ENCODE measurements around the gene TRAPPC5. TPM values are rescaled to one million over a fixed set of nuclear protein-coding genes. Genes with fewer than 3 reads are reported as not detected.

TRAPPC5 gene
- total RNA-seq, 4 donors from 2014 or later, result 63.0 to 144 (median 103) TPM

DNA sequence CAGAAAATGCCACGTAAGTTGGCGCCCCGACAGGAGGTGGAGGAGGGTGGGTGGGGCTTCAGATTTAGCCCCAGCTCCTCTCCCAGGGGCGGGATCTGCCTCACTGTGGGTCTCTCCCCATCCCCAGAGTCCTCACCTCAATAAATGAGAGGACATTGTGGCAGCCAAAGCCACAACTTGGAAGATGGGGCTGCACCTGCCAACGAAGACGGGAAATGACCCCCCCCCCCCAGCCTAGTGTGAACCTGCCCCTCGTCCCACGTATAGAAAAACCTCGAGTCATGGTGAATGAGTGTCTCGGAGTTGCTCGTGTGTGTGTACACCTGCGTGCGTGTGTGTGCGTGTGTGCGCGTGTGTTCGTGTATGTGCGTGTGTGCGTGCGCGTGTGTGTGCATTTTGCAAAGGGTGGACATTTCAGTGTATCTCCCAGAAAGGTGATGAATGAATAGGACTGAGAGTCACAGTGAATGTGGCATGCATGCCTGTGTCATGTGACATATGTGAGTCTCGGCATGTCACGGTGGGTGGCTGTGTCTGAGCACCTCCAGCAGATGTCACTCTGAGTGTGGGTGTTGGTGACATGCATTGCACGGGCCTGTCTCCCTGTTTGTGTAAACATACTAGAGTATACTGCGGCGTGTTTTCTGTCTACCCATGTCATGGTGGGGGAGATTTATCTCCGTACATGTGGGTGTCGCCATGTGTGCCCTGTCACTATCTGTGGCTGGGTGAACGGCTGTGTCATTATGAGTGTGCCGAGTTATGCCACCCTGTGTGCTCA is 1.5 kb upstream of the TRAPPC5 start:
- Histone ChIP-seq H3K4me1 (peaks cover 35% of the 10 kb centered on the region), H3K27ac (no peak overlapping the region), H3K36me3 (peaks cover 22% of the 10 kb centered on the region), H3K4me3 (no peak overlapping the region), H3K9me3 (no peaks in the 10 kb centered on the region), H3K27me3 (peaks cover 16% of the 10 kb centered on the region)
- DNase-seq (ENCODE audit: low spot score in 2 of 2), result no peak
- no peak for TF ChIP-seq POLR2A (IDR thresholded peaks at IDR 0.05)
- TF ChIP-seq, protein P1, sequence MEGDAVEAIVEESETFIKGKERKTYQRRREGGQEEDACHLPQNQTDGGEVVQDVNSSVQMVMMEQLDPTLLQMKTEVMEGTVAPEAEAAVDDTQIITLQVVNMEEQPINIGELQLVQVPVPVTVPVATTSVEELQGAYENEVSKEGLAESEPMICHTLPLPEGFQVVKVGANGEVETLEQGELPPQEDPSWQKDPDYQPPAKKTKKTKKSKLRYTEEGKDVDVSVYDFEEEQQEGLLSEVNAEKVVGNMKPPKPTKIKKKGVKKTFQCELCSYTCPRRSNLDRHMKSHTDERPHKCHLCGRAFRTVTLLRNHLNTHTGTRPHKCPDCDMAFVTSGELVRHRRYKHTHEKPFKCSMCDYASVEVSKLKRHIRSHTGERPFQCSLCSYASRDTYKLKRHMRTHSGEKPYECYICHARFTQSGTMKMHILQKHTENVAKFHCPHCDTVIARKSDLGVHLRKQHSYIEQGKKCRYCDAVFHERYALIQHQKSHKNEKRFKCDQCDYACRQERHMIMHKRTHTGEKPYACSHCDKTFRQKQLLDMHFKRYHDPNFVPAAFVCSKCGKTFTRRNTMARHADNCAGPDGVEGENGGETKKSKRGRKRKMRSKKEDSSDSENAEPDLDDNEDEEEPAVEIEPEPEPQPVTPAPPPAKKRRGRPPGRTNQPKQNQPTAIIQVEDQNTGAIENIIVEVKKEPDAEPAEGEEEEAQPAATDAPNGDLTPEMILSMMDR (IDR thresholded peaks at IDR 0.05), result no peak
- 37% methylated on average over 19 of the region's 30 CpGs for WGBS

DNA sequence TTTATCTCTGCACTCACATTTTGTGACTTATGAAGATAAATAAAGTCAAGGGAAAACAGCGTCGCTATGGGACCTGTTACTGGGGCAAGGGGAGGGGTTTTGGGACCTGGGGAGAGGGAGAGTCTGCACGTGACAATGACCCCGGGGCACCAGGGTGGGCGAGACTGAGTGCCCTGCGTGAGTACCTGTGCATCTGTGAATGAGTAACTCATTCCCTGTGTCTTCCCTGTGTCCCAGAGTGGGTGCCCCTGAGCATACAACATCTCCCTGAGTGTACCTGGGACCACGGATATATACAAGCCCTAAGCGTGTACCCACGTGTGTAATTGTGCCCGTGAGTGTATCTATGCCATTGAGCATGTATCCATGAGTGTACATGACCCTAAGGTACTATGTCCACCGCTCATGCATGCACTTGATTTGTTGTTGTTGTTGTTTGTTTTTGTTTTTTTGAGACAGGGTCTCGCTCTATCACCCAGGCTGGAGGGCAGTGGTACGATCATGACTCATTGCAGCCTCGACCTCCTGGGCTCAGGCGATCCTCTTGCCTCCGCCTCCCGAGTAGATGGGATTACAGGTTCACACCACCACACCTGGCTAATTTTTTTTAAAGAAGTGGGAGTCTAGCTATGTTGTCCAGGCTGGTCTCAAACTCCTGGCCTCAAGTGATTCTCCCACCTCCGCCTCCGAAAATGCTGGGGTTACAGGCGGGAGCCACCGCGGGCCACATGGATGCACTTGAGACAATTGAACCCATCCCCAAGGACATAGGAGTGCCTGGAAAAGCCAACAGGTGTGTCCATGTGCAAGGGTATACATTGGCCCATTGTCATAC is 645 bp upstream of the TRAPPC5 start:
- no peak overlapping the region for H3K27ac ChIP-seq
- H3K9me3 ChIP-seq, result no peaks in the 10 kb centered on the region
- TF ChIP-seq, protein P1 (IDR thresholded peaks at IDR 0.05), result no peak
- no peak for TF ChIP-seq POLR2AphosphoS5 (IDR thresholded peaks at IDR 0.05)
- TF ChIP-seq POLR2A (IDR thresholded peaks at IDR 0.05), result no peak
- TF ChIP-seq EP300 (IDR thresholded peaks at IDR 0.05), result no peak
- peaks cover 27% of the 10 kb centered on the region for H3K36me3 ChIP-seq
- 63% methylated on average over 18 of the region's 22 CpGs for WGBS
- no peak for DNase-seq (ENCODE audit: low spot score in 2 of 2)
- H3K27me3 ChIP-seq, result peaks cover 16% of the 10 kb centered on the region
- peak overlapping the region; percentile 95 for H3K4me3 ChIP-seq
- peaks cover 31% of the 10 kb centered on the region for H3K4me1 ChIP-seq

DNA sequence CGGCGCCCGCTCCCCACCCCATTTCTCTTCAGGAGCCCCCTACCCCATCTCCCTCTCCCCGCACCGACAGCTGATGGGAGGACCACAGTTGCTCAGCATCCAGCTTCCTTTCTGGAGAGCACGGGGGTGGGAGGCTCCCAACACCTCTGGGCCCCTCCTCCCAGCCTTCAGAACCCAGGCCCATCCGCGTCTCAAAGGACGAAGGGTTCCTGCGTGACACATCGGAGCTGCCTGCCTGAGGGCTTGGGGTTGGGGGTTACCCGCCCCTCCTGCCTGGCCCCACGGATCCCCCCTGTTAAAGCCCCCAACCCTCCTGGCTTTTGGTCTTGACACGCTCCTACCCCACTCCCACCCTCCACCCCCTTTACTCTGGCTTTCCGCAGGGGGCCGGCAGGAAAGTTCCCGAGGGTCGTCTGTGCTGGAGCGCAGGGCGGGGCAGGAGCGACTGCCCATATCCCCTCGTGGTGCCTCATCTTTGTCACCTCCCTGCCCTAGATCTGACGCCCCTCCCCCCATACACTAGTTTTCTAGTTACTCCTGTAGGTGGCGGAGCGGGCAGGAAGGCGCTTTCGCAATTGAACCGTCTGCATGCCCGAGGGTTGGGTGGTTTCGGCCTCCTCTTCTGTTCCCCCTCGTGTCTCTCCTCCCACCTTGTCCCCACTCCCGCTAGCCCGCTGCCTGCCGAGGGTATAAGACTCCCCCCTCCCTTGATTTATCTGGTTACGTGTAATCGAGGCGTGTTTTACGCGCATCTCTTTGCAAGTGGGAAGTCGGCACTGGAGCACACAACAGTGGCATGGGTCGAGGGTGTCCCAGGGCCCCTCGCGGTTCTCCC is 924 bp downstream of the TRAPPC5 start:
- H3K9me3 ChIP-seq, result no peaks in the 10 kb centered on the region
- H3K27ac ChIP-seq, result peak overlapping the region; percentile 89
- DNase-seq (ENCODE audit: low spot score in 2 of 2), result peak; percentile 90 to 92
- TF ChIP-seq, protein P1 (IDR thresholded peaks at IDR 0.05), result peak; percentile 30 to 55
- no peak for TF ChIP-seq EP300 (IDR thresholded peaks at IDR 0.05)
- TF ChIP-seq POLR2A (IDR thresholded peaks at IDR 0.05), result no peak
- TF ChIP-seq POLR2AphosphoS5 (IDR thresholded peaks at IDR 0.05), result peak in 1 of 3 donors; percentile 47
- peaks cover 36% of the 10 kb centered on the region for H3K4me1 ChIP-seq
- H3K36me3 ChIP-seq, result peaks cover 27% of the 10 kb centered on the region
- peak overlapping the region; percentile 95 for H3K4me3 ChIP-seq
- WGBS, result 6% methylated on average over 39 of the region's 43 CpGs
- H3K27me3 ChIP-seq, result peaks cover 16% of the 10 kb centered on the region

DNA sequence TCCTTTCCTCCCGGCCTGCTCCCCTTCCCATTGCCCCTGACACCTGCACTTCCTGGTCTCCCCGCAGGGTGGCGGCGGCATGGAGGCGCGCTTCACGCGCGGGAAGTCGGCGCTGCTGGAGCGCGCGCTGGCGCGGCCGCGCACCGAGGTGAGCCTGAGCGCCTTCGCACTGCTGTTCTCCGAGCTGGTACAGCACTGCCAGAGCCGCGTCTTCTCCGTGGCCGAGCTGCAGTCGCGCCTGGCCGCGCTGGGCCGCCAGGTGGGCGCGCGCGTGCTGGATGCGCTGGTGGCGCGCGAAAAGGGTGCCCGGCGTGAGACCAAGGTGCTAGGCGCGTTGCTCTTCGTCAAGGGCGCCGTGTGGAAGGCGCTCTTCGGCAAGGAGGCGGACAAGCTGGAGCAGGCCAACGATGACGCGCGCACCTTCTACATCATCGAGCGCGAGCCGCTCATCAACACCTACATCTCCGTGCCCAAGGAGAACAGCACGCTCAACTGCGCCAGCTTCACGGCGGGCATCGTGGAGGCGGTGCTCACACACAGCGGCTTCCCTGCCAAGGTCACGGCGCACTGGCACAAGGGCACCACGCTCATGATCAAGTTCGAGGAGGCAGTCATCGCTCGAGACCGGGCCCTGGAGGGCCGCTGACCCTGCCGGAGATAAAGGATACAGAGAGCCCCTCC is 1.7 kb downstream of the TRAPPC5 start:
- DNase-seq (ENCODE audit: low spot score in 2 of 2), result no peak
- TF ChIP-seq, protein P1 (IDR thresholded peaks at IDR 0.05), result no peak
- TF ChIP-seq POLR2AphosphoS5 (IDR thresholded peaks at IDR 0.05) (no peak), EP300 (IDR thresholded peaks at IDR 0.05) (no peak), POLR2A (IDR thresholded peaks at IDR 0.05) (no peak)
- Histone ChIP-seq H3K4me3 (peak overlapping the region; percentile 95), H3K9me3 (no peaks in the 10 kb centered on the region), H3K36me3 (peaks cover 27% of the 10 kb centered on the region), H3K4me1 (peaks cover 36% of the 10 kb centered on the region), H3K27me3 (peaks cover 12% of the 10 kb centered on the region), H3K27ac (no peak overlapping the region)
- WGBS, result 88% methylated on average over 47 of the region's 74 CpGs

Measured in suprapubic skin (tissue), 4 donors.